PC-9 (cell line): ENCODE results near the gene CASTOR2. TPM values are rescaled to one million over a fixed set of nuclear protein-coding genes. Genes with fewer than 3 reads are reported as not detected.

ENCODE experiments used
- BruUV-seq: library from RNA; stranded (reverse); fragments of 400-500 nt; replicated peaks from 2 replicates; lab custom pipeline; 2021; lab: Mats Ljungman, UMichigan
- CTCF ChIA-PET: fragments of 300-600 bp; sonication (Branson Sonifier 250); formaldehyde crosslinking; loops from one replicate; lab custom pipeline; 2022; ENCODE audit warnings: antibody characterized with exemption; lab: Charles Lee
- POLR2A ChIA-PET: fragments of 300-600 bp; sonication (Branson Sonifier 250); formaldehyde crosslinking; loops from one replicate; lab custom pipeline; 2022; ENCODE audit warnings: antibody characterized with exemption; ENCODE audit not compliant: unreplicated experiment; lab: Charles Lee
- DNase-seq, 2 experiments: peaks; one replicate each; pipeline versions ENCODE4 v3.0.0 to v3.0.0-alpha.2; 2015 to 2022; ENCODE audit warnings: mixed read lengths in 1 of 2
- H2AFZ ChIP-seq: fragments of 200-600 bp; sonication (generic); 2 replicates; pipeline ENCODE4 v1.8.1; 2017; ENCODE audit warnings: antibody characterized with exemption
- H3F3A ChIP-seq: fragments of 200-600 bp; sonication (generic); 2 replicates; pipeline ENCODE4 v1.8.1; 2017; ENCODE audit warnings: antibody characterized with exemption, mild to moderate bottlenecking, low read depth; ENCODE audit not compliant: insufficient read depth
- H3K27ac ChIP-seq: fragments of 200-600 bp; sonication (generic); 2 replicates; pipeline ENCODE4 v1.6.1; 2016; ENCODE audit warnings: mixed run types
- H3K27me3 ChIP-seq: fragments of 200-600 bp; sonication (generic); 2 replicates; pipeline ENCODE4 v1.6.1; 2016; ENCODE audit warnings: low read depth, mixed run types; ENCODE audit not compliant: insufficient read depth
- H3K36me3 ChIP-seq: fragments of 200-600 bp; sonication (generic); 2 replicates; pipeline ENCODE4 v1.6.1; 2016; ENCODE audit warnings: low read depth, mixed run types
- H3K4me1 ChIP-seq: fragments of 200-600 bp; sonication (generic); replicated peaks from 2 replicates; pipeline ENCODE4 v1.6.1; 2016; ENCODE audit warnings: mixed run types; ENCODE audit not compliant: insufficient read depth
- H3K4me2 ChIP-seq: fragments of 200-600 bp; sonication (generic); 2 replicates; pipeline ENCODE4 v1.6.1; 2017; ENCODE audit warnings: mixed run types
- H3K4me3 ChIP-seq: fragments of 200-600 bp; sonication (generic); 2 replicates; pipeline ENCODE4 v1.6.1; 2016; ENCODE audit warnings: mixed run types
- H3K79me2 ChIP-seq: fragments of 200-600 bp; sonication (generic); 2 replicates; pipeline ENCODE4 v1.6.1; 2017; ENCODE audit warnings: low read depth, mixed run types
- H3K9me2 ChIP-seq: fragments of 200-600 bp; sonication (generic); 2 replicates; pipeline ENCODE4 v1.8.1; 2017; ENCODE audit warnings: mild to moderate bottlenecking; ENCODE audit not compliant: insufficient read depth
- H3K9me3 ChIP-seq: fragments of 200-600 bp; sonication (generic); 2 replicates; pipeline ENCODE4 v1.8.1; 2016; ENCODE audit warnings: low read depth; ENCODE audit not compliant: insufficient read depth
- H4K20me1 ChIP-seq: fragments of 200-600 bp; sonication (generic); 2 replicates; pipeline ENCODE4 v1.8.1; 2017; ENCODE audit not compliant: insufficient read depth
- CTCF ChIP-seq: fragments of 200-600 bp; sonication (generic); conservative IDR thresholded peaks from 2 replicates; pipeline ENCODE4 v1.6.1; 2017; ENCODE audit warnings: mixed run types, antibody characterized with exemption, mild to moderate bottlenecking, moderate library complexity
- EZH2 ChIP-seq: fragments of 200-600 bp; sonication (generic); IDR thresholded peaks from 2 replicates; pipeline ENCODE4 v1.8.0; 2017; ENCODE audit warnings: antibody characterized with exemption, low read depth
- intact Hi-C: fragments of 100-400 bp; cut with micrococcal nuclease; formaldehyde crosslinking; loops from one replicate; pipeline ENCODE4 v1.10.0; 2022; ENCODE audit not compliant: unreplicated experiment
- total RNA-seq: library from RNA; stranded (reverse); gene quantifications from 2 replicates; pipeline ENCODE4 v1.2.3, GENCODE V29; 2021

CASTOR2 gene
- total RNA-seq, 1 experiment from 2014 or later: 49.1 TPM

- intact Hi-C loops: no loop called here
- H3K36me3 ChIP-seq: peaks cover 5% of the 10 kb centered on the region; the same call in 1 of the 2 replicates
- no peak overlapping the region for H3K4me2 ChIP-seq
- no peaks in the 10 kb centered on the region for H3K27me3 ChIP-seq
- ChIA-PET POLR2A (no interaction called here), CTCF (interaction anchor here (0.6 kb wide), 1 partner anchor 107 kb away, joined by 3 read pairs; no protein-coding TSS in a partner anchor)
- H3K9me3 ChIP-seq: no peaks in the 10 kb centered on the region
- no peak overlapping the region for H2AFZ ChIP-seq
- no peak for DNase-seq
- no TSS peak for BruUV-seq
- no peak overlapping the region for H3K27ac ChIP-seq
- H3K9me2 ChIP-seq: no peaks in the 10 kb centered on the region
- H3K4me1 ChIP-seq: no peaks in the 10 kb centered on the region
- H3F3A ChIP-seq: no peaks in the 10 kb centered on the region; the same call in 1 of the 2 replicates
- no peaks in the 10 kb centered on the region for H3K79me2 ChIP-seq
- H4K20me1 ChIP-seq: no peaks in the 10 kb centered on the region
- TF ChIP-seq CTCF (no peak), EZH2 (no peak)
- no peak overlapping the region for H3K4me3 ChIP-seq
Observed at GRCh38 chr7:75039709-75040108, 75.2 kb downstream of the CASTOR2 start.

- no peaks in the 10 kb centered on the region for H4K20me1 ChIP-seq
- no TSS peak for BruUV-seq
- H3K9me2 ChIP-seq: no peaks in the 10 kb centered on the region
- intact Hi-C loops: no loop called here
- no peaks in the 10 kb centered on the region for H3K9me3 ChIP-seq
- no peak overlapping the region for H2AFZ ChIP-seq
- H3F3A ChIP-seq: no peaks in the 10 kb centered on the region; the same call in 1 of the 2 replicates
- ChIA-PET CTCF (no interaction called here), POLR2A (no interaction called here)
- H3K4me2 ChIP-seq: no peak overlapping the region
- no peak overlapping the region for H3K4me3 ChIP-seq
- no peaks in the 10 kb centered on the region for H3K79me2 ChIP-seq
- no peak overlapping the region for H3K27ac ChIP-seq
- H3K27me3 ChIP-seq: no peaks in the 10 kb centered on the region
- DNase-seq: no peak
- H3K4me1 ChIP-seq: no peaks in the 10 kb centered on the region
- peaks cover 5% of the 10 kb centered on the region; the same call in 1 of the 2 replicates for H3K36me3 ChIP-seq
- no peak for TF ChIP-seq EZH2
- no peak for TF ChIP-seq CTCF
Observed at GRCh38 chr7:75040512-75040911, 76.0 kb downstream of the CASTOR2 start.

GRCh38 chr7:75042286-75042685 lies 77.8 kb downstream of the CASTOR2 start:
- intact Hi-C loops: no loop called here
- H3K36me3 ChIP-seq: peaks cover 8% of the 10 kb centered on the region; the same call in 1 of the 2 replicates
- no peaks in the 10 kb centered on the region for H3K9me2 ChIP-seq
- BruUV-seq: no TSS peak
- H3K9me3 ChIP-seq: no peaks in the 10 kb centered on the region
- ChIA-PET CTCF (no interaction called here), POLR2A (no interaction called here)
- no peak for DNase-seq
- H4K20me1 ChIP-seq: no peaks in the 10 kb centered on the region
- H3K27me3 ChIP-seq: no peaks in the 10 kb centered on the region
- no peak overlapping the region for H2AFZ ChIP-seq
- H3K4me3 ChIP-seq: no peak overlapping the region
- no peaks in the 10 kb centered on the region; the same call in 1 of the 2 replicates for H3F3A ChIP-seq
- no peaks in the 10 kb centered on the region for H3K4me1 ChIP-seq
- no peak overlapping the region for H3K4me2 ChIP-seq
- H3K27ac ChIP-seq: no peak overlapping the region
- no peak for TF ChIP-seq CTCF
- no peak for TF ChIP-seq EZH2
- no peaks in the 10 kb centered on the region for H3K79me2 ChIP-seq
